GM12801 (cell line): ENCODE data around the gene FARP2.

Source experiments
- TF ChIP-seq, protein P1 (sequence below): IDR thresholded peaks from one replicate; pipeline ENCODE4 v1.5.1; 2011; ENCODE audit warnings: control low read depth; ENCODE audit not compliant: insufficient read length; ENCODE audit errors: extremely low read depth

The FARP2 gene

DNA sequence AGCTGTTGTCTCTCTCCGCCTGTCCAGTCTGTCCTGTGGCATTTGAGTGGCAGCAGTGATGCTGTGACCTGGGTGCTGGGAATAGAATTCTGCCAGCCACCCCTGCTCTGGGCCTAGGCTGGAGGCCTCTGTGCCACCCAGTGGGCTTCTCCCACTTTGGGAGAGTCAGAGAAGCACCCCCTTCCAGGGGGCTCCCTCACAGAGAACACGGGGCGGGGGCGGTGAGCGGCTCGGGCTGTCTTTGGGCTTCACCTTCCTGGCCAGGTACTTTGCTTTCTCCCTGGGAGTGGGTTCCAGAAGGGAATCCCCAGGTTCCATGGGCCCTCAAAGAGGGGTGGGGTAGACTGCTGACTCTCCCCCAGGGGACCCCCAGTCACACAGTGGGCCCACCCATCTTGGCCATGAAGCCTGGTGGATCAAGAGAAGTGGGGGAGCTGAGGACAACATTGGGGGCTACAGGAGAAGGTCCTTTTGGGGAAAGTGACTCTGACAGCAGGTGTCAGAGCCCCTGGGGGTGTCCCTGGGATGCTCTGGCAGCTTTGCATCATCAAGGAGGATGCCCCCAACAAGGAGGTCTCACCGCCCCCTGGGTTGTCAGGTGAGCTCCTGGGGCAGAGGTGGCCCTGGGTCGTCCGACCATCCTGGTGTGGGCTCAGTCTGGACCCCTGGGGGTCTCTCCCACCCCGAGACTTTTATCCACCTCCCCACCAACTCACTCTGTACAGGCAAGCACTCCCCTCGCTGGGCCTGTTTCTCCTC lies 183.7 kb downstream of the FARP2 start:
- TF ChIP-seq, protein P1, sequence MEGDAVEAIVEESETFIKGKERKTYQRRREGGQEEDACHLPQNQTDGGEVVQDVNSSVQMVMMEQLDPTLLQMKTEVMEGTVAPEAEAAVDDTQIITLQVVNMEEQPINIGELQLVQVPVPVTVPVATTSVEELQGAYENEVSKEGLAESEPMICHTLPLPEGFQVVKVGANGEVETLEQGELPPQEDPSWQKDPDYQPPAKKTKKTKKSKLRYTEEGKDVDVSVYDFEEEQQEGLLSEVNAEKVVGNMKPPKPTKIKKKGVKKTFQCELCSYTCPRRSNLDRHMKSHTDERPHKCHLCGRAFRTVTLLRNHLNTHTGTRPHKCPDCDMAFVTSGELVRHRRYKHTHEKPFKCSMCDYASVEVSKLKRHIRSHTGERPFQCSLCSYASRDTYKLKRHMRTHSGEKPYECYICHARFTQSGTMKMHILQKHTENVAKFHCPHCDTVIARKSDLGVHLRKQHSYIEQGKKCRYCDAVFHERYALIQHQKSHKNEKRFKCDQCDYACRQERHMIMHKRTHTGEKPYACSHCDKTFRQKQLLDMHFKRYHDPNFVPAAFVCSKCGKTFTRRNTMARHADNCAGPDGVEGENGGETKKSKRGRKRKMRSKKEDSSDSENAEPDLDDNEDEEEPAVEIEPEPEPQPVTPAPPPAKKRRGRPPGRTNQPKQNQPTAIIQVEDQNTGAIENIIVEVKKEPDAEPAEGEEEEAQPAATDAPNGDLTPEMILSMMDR: no peak

DNA sequence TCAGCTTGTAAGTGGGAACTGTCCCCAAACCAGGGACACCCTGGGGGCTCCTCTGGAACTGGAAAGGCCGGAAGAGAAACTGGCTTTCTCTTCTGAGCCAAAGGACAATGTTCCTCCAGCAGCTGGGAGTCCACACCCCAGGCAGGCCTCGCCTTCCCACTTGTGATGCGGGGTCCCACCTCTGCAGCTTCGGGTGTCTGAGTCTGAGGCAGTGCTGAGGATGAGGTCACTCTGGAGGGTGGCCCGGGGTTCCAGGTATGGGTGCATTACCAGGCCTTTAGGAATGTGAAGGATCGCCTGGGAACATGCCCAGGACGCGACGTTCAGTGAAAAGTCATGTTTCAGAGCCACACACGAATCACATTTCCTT lies 184.3 kb downstream of the FARP2 start:
- TF ChIP-seq, protein P1: no peak

GRCh38 chr2:241540771-241541561 lies 184.9 kb downstream of the FARP2 start:
- TF ChIP-seq, protein P1: no peak

DNA sequence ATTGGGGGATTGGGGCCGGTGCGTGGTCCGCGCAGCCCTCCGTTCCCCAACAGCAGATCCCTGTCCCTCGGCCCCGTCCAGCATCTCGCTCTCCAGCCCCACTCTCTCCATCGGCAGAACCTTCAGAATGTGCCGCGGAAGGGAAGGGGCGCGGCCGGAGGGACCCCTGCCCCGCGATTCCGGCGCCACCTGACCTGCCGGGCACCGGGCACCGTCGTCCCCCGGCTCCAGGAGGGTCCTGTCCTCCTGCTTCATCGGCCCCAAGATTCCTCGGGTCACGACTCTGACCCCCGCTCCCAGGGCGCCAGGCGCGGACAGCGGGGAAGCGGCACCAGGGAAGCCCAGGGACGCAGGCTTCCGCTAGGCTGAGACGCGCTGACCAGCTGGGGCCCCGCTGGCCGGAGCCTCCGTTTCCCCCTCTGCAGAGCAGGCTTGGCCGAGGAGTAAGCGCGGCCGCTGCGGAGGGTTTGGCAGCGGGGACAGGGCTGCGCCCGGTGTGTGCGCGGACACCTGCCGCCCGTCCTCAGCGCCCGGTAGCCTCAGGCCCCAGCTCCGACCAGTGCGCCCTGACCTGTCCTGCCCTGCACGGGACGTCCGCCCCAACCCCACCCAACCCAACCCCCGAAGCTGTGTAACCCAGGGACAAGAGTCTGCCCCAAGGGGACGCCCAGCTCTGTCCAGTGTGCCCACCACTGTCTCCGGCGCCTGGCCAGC lies 185.6 kb downstream of the FARP2 start:
- TF ChIP-seq, protein P1: no peak

DNA sequence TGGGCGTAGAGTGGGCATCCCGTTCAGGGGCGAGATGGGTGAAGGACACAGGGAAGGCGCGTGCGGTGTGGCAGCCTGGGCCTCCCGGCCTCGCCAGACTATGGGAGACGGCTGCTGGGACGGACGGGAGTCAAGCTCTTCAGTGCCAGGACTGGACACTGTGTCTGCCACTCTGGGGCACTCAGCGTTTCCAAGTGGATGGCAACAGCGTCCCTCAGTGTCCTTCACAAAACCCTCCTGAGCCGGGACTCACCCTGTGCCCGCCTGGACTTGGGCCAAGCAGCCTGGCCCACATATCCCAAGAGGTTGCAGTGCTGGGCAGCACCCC lies 186.2 kb downstream of the FARP2 start:
- TF ChIP-seq, protein P1: no peak
